HL-60 (cell line): ENCODE measurements around the gene LCNL1.

Experiments used
- DNase-seq, 2 experiments: peaks; one replicate each; pipeline ENCODE4 v3.0.0-alpha.2; 2010 to 2020; ENCODE audit warnings: low read depth in 1 of 2, low spot score in 1 of 2
- H3K27ac ChIP-seq: fragments of 250-450 bp; sonication (Bioruptor Pico); replicated peaks from 2 replicates; pipeline ENCODE4 v1.5.1; 2020; ENCODE audit warnings: mild to moderate bottlenecking, moderate library complexity
- H3K27me3 ChIP-seq: fragments of 250-450 bp; sonication (Bioruptor Pico); 2 replicates; pipeline ENCODE4 v1.5.1; 2021; ENCODE audit warnings: mild to moderate bottlenecking, moderate library complexity; ENCODE audit not compliant: insufficient read depth, poor library complexity, severe bottlenecking
- H3K4me3 ChIP-seq: replicated peaks from 2 replicates; pipeline ENCODE4 v1.5.1; 2011; ENCODE audit warnings: mild to moderate bottlenecking, control low read depth, low read length; ENCODE audit not compliant: insufficient read depth
- CTCF ChIP-seq: IDR thresholded peaks from one replicate; pipeline ENCODE4 v1.5.1; 2011; ENCODE audit warnings: low read length, control low read depth, inconsistent platforms; ENCODE audit not compliant: insufficient read depth
- GABPA ChIP-seq: IDR thresholded peaks from 2 replicates; pipeline ENCODE4 v1.6.1; 2012; ENCODE audit warnings: low read depth
- POLR2AphosphoS5 ChIP-seq: IDR thresholded peaks from 2 replicates; pipeline ENCODE4 v1.6.1; 2012; ENCODE audit warnings: low read depth
- SPI1 ChIP-seq: IDR thresholded peaks from 2 replicates; pipeline ENCODE4 v1.6.1; 2012; ENCODE audit warnings: low read depth, mild to moderate bottlenecking, borderline replicate concordance
- TF ChIP-seq, protein P1 (sequence below): IDR thresholded peaks from 2 replicates; pipeline ENCODE4 v1.6.1; 2012; ENCODE audit warnings: low read depth; ENCODE audit not compliant: insufficient replicate concordance

LCNL1 gene

DNA sequence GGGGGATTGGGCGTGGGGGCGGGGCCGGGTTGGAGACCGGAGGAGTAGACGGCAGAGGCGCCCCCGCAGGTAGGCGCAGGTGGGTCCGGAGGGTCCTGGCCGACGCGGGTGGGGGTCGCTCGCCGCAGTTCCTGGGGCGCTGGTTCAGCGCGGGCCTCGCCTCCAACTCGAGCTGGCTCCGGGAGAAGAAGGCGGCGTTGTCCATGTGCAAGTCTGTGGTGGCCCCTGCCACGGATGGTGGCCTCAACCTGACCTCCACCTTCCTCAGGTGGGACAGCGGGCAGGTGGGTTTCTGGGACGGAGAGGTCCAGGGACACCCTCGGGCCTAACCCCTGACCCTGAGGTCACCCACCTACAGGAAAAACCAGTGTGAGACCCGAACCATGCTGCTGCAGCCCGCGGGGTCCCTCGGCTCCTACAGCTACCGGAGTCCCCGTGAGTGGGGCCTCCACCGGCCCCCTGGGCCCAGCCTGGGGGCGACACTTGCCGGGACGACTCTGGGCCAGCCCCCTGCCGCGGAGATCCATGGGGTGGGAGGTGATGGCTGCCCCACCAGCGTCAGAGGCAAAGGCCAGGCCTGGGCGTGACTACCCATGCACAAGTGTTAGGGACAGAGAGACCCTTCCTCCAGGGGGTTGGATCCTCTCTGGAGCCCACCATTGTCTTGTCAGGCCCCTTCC, 3.8 kb upstream of the LCNL1 start:
- no peak for DNase-seq
- Histone ChIP-seq H3K27ac (no peak overlapping the region), H3K27me3 (peaks cover 2% of the 10 kb centered on the region), H3K4me3 (no peak overlapping the region)
- TF ChIP-seq GABPA (no peak), SPI1 (no peak), POLR2AphosphoS5 (no peak), CTCF (no peak)
- TF ChIP-seq, protein P1, sequence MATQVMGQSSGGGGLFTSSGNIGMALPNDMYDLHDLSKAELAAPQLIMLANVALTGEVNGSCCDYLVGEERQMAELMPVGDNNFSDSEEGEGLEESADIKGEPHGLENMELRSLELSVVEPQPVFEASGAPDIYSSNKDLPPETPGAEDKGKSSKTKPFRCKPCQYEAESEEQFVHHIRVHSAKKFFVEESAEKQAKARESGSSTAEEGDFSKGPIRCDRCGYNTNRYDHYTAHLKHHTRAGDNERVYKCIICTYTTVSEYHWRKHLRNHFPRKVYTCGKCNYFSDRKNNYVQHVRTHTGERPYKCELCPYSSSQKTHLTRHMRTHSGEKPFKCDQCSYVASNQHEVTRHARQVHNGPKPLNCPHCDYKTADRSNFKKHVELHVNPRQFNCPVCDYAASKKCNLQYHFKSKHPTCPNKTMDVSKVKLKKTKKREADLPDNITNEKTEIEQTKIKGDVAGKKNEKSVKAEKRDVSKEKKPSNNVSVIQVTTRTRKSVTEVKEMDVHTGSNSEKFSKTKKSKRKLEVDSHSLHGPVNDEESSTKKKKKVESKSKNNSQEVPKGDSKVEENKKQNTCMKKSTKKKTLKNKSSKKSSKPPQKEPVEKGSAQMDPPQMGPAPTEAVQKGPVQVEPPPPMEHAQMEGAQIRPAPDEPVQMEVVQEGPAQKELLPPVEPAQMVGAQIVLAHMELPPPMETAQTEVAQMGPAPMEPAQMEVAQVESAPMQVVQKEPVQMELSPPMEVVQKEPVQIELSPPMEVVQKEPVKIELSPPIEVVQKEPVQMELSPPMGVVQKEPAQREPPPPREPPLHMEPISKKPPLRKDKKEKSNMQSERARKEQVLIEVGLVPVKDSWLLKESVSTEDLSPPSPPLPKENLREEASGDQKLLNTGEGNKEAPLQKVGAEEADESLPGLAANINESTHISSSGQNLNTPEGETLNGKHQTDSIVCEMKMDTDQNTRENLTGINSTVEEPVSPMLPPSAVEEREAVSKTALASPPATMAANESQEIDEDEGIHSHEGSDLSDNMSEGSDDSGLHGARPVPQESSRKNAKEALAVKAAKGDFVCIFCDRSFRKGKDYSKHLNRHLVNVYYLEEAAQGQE, result no peak

- TF ChIP-seq GABPA (no peak), SPI1 (no peak), POLR2AphosphoS5 (no peak)
- TF ChIP-seq, protein P1, result no peak
- no peak for DNase-seq
- peaks cover 11% of the 10 kb centered on the region for H3K27me3 ChIP-seq
These were observed 2.8 kb upstream of the LCNL1 start for GRCh38 chr9:136979769-136980587.

GRCh38 chr9:136980669-136981478, 1.9 kb upstream of the LCNL1 start:
- H3K4me3 ChIP-seq, result no peak overlapping the region
- H3K27ac ChIP-seq, result no peak overlapping the region
- no peak for DNase-seq
- TF ChIP-seq GABPA, result no peak
- H3K27me3 ChIP-seq, result peaks cover 17% of the 10 kb centered on the region

More at GRCh38 chr9:136979769-136980587, 2.8 kb upstream of the LCNL1 start:
- no peak overlapping the region for H3K4me3 ChIP-seq
- no peak overlapping the region for H3K27ac ChIP-seq

GRCh38 chr9:136981588-136982231, 1.1 kb upstream of the LCNL1 start:
- Histone ChIP-seq H3K27me3 (peaks cover 25% of the 10 kb centered on the region), H3K27ac (no peak overlapping the region), H3K4me3 (no peak overlapping the region)
- DNase-seq, result no peak
- TF ChIP-seq CTCF (no peak), GABPA (no peak), POLR2AphosphoS5 (no peak), SPI1 (no peak)
- TF ChIP-seq, protein P1, result no peak
